ENCODE measurements around the gene TAOK1. TPM values are rescaled to one million over a fixed set of nuclear protein-coding genes. Genes with fewer than 3 reads are reported as not detected.

The TAOK1 gene
- total and polyA plus RNA-seq, 9 of the 15 experiments (the other 6 are each of a cell fraction or from before 2014, with no cell fraction given): 3.2 to 33.1 (median 16.5) TPM

DNA sequence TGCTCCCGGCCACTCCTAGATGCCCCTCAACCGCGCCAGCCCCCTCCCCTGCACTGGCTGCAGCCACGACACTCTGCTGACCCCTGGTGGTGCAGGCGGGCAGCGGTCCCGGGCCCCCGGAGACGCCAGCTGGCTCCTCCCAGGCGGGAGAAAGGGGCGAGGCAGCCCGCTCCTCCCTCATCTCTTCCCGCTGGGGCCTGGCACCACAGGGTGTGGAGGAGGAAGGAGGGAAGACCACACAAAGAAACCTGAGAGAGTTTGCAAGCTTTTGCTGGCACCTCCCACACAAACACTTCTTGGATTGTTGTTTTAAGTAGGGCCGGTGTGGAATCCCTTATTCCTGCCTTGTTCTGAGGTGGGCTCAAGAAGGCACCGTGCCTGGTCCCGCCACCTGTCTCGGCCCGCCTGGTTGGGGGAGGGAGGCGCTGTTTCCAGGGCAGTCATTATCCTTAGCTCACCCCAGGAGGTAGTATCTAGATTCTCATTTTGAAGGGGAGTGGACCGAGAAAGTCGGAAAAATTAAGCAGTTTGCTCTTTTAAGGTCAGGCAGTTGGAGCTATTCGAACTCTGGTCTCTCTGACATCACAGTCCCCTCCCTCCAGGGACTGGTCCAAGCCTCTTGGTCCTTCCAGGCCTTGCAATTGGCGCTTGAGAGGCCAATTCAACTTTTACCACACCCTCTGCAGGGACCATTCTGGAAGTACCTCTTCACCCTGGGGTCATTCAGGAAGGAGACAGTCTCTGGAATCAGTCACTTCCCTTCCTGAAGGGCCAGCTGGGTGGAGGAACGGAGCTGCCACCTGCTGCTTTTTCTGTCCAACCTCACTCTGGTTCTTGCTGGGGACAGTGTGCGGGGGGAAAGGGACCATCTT lies 201.8 kb downstream of the TAOK1 start (continued):
- TF ChIP-seq ATF7 (IDR thresholded peaks at IDR 0.05) (peak; percentile 44), NR4A1 (CRISPR knock-in tag; IDR thresholded peaks at IDR 0.05) (no peak), NR4A1 (tag; IDR thresholded peaks at IDR 0.05) (no peak), BHLHE40 (IDR thresholded peaks at IDR 0.05; ENCODE audit: low read length) (0 out of 2 replicates have a peak, but pooled peaks have one; percentile 16), GATAD2B (IDR thresholded peaks at IDR 0.05; ENCODE audit: borderline replicate concordance) (peak; percentile 82), TBL1XR1 (IDR thresholded peaks at IDR 0.05; ENCODE audit: low read length in 2 of 2) (peak in 1 of 2 experiments; percentile 40; a peak in 1 of 4 replicates), SMC3 (conservative IDR thresholded peaks at IDR 0.05; ENCODE audit: insufficient read depth, low read depth, low read length) (peak; percentile 69), JUND (IDR thresholded peaks at IDR 0.05; ENCODE audit: borderline replicate concordance, low read depth, low read length) (0 out of 2 replicates have a peak, but pooled peaks have one; percentile 15), JUND (tag; IDR thresholded peaks at IDR 0.05; ENCODE audit: borderline replicate concordance, low read depth, low read length) (peak; percentile 8; the same call in 1 of the 3 replicates), CXXC5 (CRISPR knock-in tag; IDR thresholded peaks at IDR 0.05) (peak; percentile 58; the same call in 1 of the 2 replicates), ERF (CRISPR knock-in tag; IDR thresholded peaks at IDR 0.05) (no peak), CBX1 (IDR thresholded peaks at IDR 0.05; ENCODE audit: low read depth) (0 out of 2 replicates have a peak, but pooled peaks have one; percentile 33)
- TF ChIP-seq, protein P1, sequence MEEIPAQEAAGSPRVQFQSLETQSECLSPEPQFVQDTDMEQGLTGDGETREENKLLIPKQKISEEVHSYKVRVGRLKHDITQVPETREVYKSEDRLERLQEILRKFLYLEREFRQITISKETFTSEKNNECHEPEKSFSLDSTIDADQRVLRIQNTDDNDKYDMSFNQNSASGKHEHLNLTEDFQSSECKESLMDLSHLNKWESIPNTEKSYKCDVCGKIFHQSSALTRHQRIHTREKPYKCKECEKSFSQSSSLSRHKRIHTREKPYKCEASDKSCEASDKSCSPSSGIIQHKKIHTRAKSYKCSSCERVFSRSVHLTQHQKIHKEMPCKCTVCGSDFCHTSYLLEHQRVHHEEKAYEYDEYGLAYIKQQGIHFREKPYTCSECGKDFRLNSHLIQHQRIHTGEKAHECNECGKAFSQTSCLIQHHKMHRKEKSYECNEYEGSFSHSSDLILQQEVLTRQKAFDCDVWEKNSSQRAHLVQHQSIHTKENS (CRISPR knock-in tag; IDR thresholded peaks at IDR 0.05): no peak

All from K562 (cell line).